NT2/D1 (cell line): ENCODE measurements around the gene ACOT8.

ENCODE experiments used
- DNase-seq: peaks from one replicate; pipeline ENCODE4 v3.0.0-alpha.2; 2011; ENCODE audit warnings: low read depth, low spot score
- H3K27me3 ChIP-seq: 2 replicates; pipeline ENCODE4 v1.6.0; 2011; ENCODE audit warnings: mild to moderate bottlenecking; ENCODE audit not compliant: insufficient read length, insufficient read depth
- H3K36me3 ChIP-seq: 2 replicates; pipeline ENCODE4 v1.6.1; 2011; ENCODE audit warnings: mild to moderate bottlenecking, low read length, mixed read lengths; ENCODE audit not compliant: insufficient read depth, insufficient read length
- H3K4me1 ChIP-seq: 2 replicates; pipeline ENCODE4 v1.5.1; 2011; ENCODE audit not compliant: insufficient read depth, insufficient read length
- H3K4me3 ChIP-seq: 2 replicates; pipeline ENCODE4 v1.5.1; 2011; ENCODE audit warnings: low read depth; ENCODE audit not compliant: insufficient read length
- H3K9ac ChIP-seq: 2 replicates; pipeline ENCODE4 v1.6.0; 2011; ENCODE audit warnings: low read depth; ENCODE audit not compliant: insufficient read length
- H3K9me3 ChIP-seq: 2 replicates; pipeline ENCODE4 v1.5.1; 2011; ENCODE audit warnings: mild to moderate bottlenecking, low read length; ENCODE audit not compliant: insufficient read depth
- SUZ12 ChIP-seq: IDR thresholded peaks from 2 replicates; pipeline ENCODE4 v1.6.1; 2011; ENCODE audit not compliant: insufficient read length, insufficient read depth; ENCODE audit errors: extremely low read depth
- YY1 ChIP-seq: IDR thresholded peaks from 2 replicates; pipeline ENCODE4 v1.6.1; 2011; ENCODE audit not compliant: insufficient read length, insufficient read depth
- ZNF274 ChIP-seq: IDR thresholded peaks from 2 replicates; pipeline ENCODE4 v1.6.1; 2011; ENCODE audit warnings: mild to moderate bottlenecking, low read depth, low read length

ACOT8 gene

DNA sequence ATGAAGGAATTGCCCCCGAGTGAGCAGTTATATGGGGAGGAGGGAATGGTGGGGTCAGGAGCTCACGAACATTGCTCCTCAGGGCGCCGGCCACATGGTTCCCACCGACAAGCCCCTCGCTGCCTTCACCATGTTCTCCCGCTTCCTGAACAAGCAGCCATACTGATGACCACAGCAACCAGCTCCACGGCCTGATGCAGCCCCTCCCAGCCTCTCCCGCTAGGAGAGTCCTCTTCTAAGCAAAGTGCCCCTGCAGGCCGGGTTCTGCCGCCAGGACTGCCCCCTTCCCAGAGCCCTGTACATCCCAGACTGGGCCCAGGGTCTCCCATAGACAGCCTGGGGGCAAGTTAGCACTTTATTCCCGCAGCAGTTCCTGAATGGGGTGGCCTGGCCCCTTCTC is 41.1 kb upstream of the ACOT8 start:
- no peak overlapping the region for H3K4me3 ChIP-seq
- TF ChIP-seq SUZ12 (no peak), ZNF274 (no peak), YY1 (no peak)
- no peak for DNase-seq
- peaks cover 84% of the 10 kb centered on the region for H3K36me3 ChIP-seq
- H3K4me1 ChIP-seq = no peaks in the 10 kb centered on the region
- H3K27me3 ChIP-seq = no peaks in the 10 kb centered on the region
- H3K9ac ChIP-seq = no peak overlapping the region
- H3K9me3 ChIP-seq = no peaks in the 10 kb centered on the region

DNA sequence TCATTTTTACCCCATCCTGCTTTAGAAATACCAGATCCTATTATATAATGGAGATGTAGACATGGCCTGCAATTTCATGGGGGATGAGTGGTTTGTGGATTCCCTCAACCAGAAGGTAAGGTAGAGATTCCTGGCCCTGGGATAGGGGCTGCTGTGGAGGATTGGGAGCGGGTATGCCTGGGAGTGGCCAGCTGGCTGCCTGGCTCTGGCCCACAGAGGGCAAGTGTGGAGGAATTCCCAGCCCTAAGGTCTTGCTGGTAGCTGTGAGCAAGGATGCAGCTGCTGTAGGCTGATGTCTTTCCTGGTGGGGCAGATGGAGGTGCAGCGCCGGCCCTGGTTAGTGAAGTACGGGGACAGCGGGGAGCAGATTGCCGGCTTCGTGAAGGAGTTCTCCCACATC is 40.5 kb upstream of the ACOT8 start:
- TF ChIP-seq ZNF274 (no peak), SUZ12 (no peak), YY1 (no peak)
- Histone ChIP-seq H3K4me1 (no peaks in the 10 kb centered on the region), H3K4me3 (no peak overlapping the region), H3K27me3 (no peaks in the 10 kb centered on the region), H3K9me3 (no peaks in the 10 kb centered on the region), H3K9ac (no peak overlapping the region), H3K36me3 (peaks cover 84% of the 10 kb centered on the region)
- DNase-seq = no peak

DNA sequence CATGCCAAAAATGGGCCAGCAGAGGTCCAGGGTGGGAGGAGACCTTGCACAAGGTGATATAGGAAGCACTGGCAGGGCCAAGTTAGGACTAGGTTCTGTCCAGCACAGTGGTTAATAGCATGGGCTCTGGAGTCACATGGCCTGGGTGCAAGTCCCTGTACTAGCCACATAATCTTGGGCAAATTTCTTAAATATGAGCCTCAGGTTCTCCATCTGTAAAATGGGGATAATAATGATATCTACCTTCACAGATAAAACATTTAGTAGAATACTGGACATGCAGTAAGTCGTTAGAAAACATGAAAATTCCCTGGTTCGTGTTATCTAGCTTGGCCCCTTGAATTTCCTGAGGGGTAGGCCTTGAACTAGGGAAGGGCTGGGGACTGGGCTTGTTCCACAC is 40.1 kb upstream of the ACOT8 start:
- TF ChIP-seq SUZ12 (no peak), YY1 (no peak), ZNF274 (no peak)
- no peaks in the 10 kb centered on the region for H3K27me3 ChIP-seq
- DNase-seq = no peak
- H3K36me3 ChIP-seq = peaks cover 84% of the 10 kb centered on the region
- H3K4me1 ChIP-seq = no peaks in the 10 kb centered on the region
- no peak overlapping the region for H3K4me3 ChIP-seq
- H3K9ac ChIP-seq = no peak overlapping the region
- H3K9me3 ChIP-seq = no peaks in the 10 kb centered on the region

DNA sequence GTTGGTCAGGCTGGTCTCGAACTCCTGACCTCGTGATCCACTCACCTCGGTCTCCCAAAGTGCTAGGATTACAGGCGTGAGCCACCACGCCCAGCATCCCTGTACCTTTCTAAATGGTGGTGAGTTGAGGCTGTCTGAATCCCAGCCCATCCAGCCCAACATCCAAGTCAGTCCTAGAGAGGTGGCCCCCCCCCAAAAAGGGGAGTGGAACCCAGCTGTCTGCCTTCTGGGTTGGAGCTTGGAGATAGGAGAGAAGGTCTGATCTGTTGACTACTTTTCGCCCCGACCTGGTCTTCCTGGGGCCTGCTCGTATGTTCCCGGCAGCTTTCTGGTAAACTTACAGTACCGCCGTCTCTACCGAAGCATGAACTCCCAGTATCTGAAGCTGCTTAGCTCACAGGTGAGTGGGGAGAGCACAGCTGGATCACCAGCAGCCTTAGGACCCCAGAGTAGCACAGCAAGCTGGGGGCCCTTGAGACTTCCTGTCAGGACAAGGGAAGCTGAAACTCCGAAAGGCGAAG is 39.5 kb upstream of the ACOT8 start:
- Histone ChIP-seq H3K9ac (no peak overlapping the region), H3K9me3 (no peaks in the 10 kb centered on the region), H3K36me3 (peaks cover 79% of the 10 kb centered on the region), H3K4me3 (no peak overlapping the region), H3K27me3 (no peaks in the 10 kb centered on the region), H3K4me1 (no peaks in the 10 kb centered on the region)
- TF ChIP-seq YY1 (no peak), ZNF274 (no peak), SUZ12 (no peak)
- DNase-seq = no peak

DNA sequence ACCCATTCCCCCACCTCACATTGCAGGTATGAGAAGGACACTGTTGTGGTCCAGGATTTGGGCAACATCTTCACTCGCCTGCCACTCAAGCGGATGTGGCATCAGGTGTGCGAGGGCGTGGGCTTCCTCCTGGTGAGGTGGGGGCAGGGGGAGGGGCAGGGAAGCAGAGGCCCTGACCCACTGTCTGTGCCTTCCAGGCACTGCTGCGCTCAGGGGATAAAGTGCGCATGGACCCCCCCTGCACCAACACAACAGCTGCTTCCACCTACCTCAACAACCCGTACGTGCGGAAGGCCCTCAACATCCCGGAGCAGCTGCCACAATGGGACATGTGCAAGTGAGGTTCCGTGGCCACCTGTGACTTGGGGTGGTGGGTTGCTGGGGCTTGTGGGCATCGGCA is 37.6 kb upstream of the ACOT8 start:
- H3K27me3 ChIP-seq = no peaks in the 10 kb centered on the region
- no peak overlapping the region for H3K4me3 ChIP-seq
- no peaks in the 10 kb centered on the region for H3K9me3 ChIP-seq
- H3K36me3 ChIP-seq = peaks cover 64% of the 10 kb centered on the region
- no peak overlapping the region for H3K9ac ChIP-seq
- no peak for DNase-seq
- no peak for TF ChIP-seq ZNF274
- TF ChIP-seq SUZ12 = no peak
- TF ChIP-seq YY1 = no peak
- H3K4me1 ChIP-seq = peaks cover 4% of the 10 kb centered on the region

DNA sequence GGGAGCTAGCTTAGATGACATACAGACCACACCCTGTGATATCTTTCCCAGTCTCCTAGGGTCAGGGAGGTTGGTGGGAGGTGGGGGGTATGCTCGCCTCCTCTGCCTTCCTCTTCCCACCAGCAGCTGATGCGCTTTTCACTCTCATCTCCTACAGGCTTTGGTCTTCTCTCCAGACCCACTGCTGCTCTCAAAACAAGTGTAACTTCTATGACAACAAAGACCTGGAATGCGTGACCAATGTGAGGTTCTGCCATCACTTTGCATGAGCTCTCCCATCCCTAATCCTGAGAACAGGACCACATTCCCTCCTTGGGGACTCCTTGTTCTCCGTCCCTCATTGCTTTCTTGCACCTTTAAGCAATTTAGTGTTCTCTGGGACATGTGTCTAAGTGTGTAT is 36.6 kb upstream of the ACOT8 start:
- TF ChIP-seq YY1 (no peak), ZNF274 (no peak), SUZ12 (no peak)
- no peak for DNase-seq
- Histone ChIP-seq H3K4me3 (no peak overlapping the region), H3K27me3 (no peaks in the 10 kb centered on the region), H3K9me3 (no peaks in the 10 kb centered on the region), H3K4me1 (peaks cover 4% of the 10 kb centered on the region), H3K36me3 (peaks cover 55% of the 10 kb centered on the region), H3K9ac (no peak overlapping the region)

DNA sequence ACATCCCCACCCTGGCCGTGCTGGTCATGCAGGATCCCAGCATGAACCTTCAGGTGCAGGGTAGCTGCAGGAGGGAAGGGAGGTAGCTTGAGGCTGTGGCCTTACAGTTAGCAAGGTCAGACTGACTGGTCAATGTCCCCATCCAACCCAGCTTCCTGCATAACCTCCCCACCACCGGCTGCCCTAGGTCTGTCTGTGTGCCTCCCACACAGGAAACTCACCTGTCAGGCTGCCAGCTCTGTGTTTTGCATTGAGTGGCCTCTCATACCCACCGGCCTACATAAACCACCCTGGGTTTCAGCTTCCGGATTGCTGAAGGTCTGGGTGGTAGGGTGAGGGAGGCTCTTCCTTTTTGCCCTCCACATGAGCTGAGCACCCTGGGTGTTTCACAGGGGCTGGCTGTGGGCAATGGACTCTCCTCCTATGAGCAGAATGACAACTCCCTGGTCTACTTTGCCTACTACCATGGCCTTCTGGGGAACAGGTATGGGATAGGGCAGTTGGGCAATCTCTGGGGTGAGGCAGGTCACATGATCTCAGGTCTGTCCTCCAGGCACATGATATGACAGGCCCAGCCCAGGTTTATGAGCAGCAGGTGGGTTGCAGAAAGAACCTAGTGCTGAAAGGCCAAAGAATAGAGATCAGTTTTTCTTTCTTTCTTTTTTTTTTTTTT is 35.8 kb upstream of the ACOT8 start:
- no peak for DNase-seq
- H3K36me3 ChIP-seq = peaks cover 46% of the 10 kb centered on the region
- no peak overlapping the region for H3K4me3 ChIP-seq
- no peaks in the 10 kb centered on the region for H3K9me3 ChIP-seq
- no peak overlapping the region for H3K9ac ChIP-seq
- TF ChIP-seq ZNF274 (no peak), SUZ12 (no peak), YY1 (no peak)
- H3K4me1 ChIP-seq = peaks cover 4% of the 10 kb centered on the region
- H3K27me3 ChIP-seq = no peaks in the 10 kb centered on the region
